Esophagus muscularis mucosa (tissue), 4 donors: ENCODE results near the gene QARS1. TPM values are rescaled to one million over a fixed set of nuclear protein-coding genes. Genes with fewer than 3 reads are reported as not detected.

Experiments used
- DNase-seq: peaks from one replicate; pipeline ENCODE4 v3.0.0-alpha.2; 2017; ENCODE audit errors: extremely low spot score
- H3K27ac ChIP-seq, 4 donors: fragments of 200-600 bp; sonication (generic); replicated peaks in 1 of 4; 1 replicate in 3 of 4; 2 replicates in 1 of 4; pipeline ENCODE4 v1.5.1; 2016 to 2019; ENCODE audit warnings: mild to moderate bottlenecking in 1 of 4
- H3K27me3 ChIP-seq, 4 donors: fragments of 200-600 bp; sonication (generic); one replicate each; pipeline versions ENCODE4 v1.5.1 to v1.6.0; 2016 to 2019
- H3K36me3 ChIP-seq, 4 donors: fragments of 200-600 bp; sonication (generic); one replicate each; pipeline ENCODE4 v1.5.1; 2016 to 2019
- H3K4me1 ChIP-seq, 4 donors: fragments of 200-600 bp; sonication (generic); one replicate each; pipeline ENCODE4 v1.5.1; 2016 to 2019
- H3K4me3 ChIP-seq, 4 donors: fragments of 200-600 bp; sonication (generic); 1 replicate in 2 of 4; 2 replicates in 2 of 4; pipeline ENCODE4 v1.5.1; 2016 to 2019; ENCODE audit warnings: mild to moderate bottlenecking in 4 of 4, moderate library complexity in 1 of 4
- H3K9me3 ChIP-seq, 4 donors: fragments of 200-600 bp; sonication (generic); 1 replicate in 3 of 4; 2 replicates in 1 of 4; pipeline ENCODE4 v1.5.1; 2016 to 2019
- EP300 ChIP-seq: sonication (generic); formaldehyde crosslinking; IDR thresholded peaks from one replicate; pipeline ENCODE4 v1.6.1; 2017; ENCODE audit warnings: antibody characterized with exemption
- POLR2A ChIP-seq: fragments of 450-650 bp; IDR thresholded peaks from one replicate; pipeline ENCODE4 v1.6.1; 2017; ENCODE audit warnings: antibody characterized with exemption, moderate library complexity, mild to moderate bottlenecking, low read depth
- POLR2AphosphoS5 ChIP-seq, 2 donors: sonication (generic); formaldehyde crosslinking; IDR thresholded peaks; one replicate each; pipeline ENCODE4 v1.6.1; 2017; ENCODE audit warnings: antibody characterized with exemption in 2 of 2
- WGBS: methylation state at CpG from one replicate; pipeline ENCODE4 v1.1.5; 2018; 5-methylcytosine and 5-hydroxymethylcytosine counted together
- intact Hi-C: fragments of 100-400 bp; cut with DNase I; formaldehyde crosslinking; loops from one replicate; pipeline ENCODE4 v1.15.1; 2023
- total RNA-seq, 4 donors: library from RNA; depleted of rRNA; stranded (reverse); fragments of >200 nt; gene quantifications; one replicate each; pipeline versions ENCODE4 v1.1.0 to v1.2.1, GENCODE V29; 2016
- TF ChIP-seq, protein P1 (sequence below), 3 experiments: fragments of 200-600 bp in 2 of 3; fragments of 450-650 bp in 1 of 3; sonication (generic) in 2 of 3; IDR thresholded peaks; one replicate each; pipeline ENCODE4 v1.5.1; 2017 to 2019; ENCODE audit warnings: antibody characterized with exemption in 3 of 3, mild to moderate bottlenecking in 2 of 3, moderate library complexity in 1 of 3

Gene QARS1
- total RNA-seq, 4 donors from 2014 or later = 151 to 229 (median 197) TPM

DNA sequence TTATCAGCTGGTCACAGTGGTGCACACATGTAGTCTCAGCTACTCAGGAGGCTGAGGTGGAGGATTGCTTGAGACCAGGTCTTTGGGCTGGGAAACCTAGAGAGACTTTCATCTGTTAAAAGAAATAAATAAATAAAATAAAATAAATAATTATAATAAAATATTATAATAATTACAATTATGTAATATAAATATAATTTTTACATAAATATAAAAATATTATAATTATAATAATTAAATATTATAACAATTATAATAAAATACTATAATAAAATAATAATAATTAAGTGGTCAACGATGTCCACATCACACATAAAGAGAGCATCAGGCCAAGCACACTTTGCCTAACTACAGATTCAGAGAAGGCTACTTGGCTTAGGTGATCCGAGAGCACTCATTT is 25.3 kb downstream of the QARS1 start:
- peaks cover 0 to 19% (median 16%) of the 10 kb centered on the region in 4 donors for H3K4me1 ChIP-seq
- TF ChIP-seq EP300 = no peak
- TF ChIP-seq POLR2A = no peak
- TF ChIP-seq POLR2AphosphoS5 (IDR thresholded peaks at IDR 0.05) = no peak
- TF ChIP-seq, protein P1, sequence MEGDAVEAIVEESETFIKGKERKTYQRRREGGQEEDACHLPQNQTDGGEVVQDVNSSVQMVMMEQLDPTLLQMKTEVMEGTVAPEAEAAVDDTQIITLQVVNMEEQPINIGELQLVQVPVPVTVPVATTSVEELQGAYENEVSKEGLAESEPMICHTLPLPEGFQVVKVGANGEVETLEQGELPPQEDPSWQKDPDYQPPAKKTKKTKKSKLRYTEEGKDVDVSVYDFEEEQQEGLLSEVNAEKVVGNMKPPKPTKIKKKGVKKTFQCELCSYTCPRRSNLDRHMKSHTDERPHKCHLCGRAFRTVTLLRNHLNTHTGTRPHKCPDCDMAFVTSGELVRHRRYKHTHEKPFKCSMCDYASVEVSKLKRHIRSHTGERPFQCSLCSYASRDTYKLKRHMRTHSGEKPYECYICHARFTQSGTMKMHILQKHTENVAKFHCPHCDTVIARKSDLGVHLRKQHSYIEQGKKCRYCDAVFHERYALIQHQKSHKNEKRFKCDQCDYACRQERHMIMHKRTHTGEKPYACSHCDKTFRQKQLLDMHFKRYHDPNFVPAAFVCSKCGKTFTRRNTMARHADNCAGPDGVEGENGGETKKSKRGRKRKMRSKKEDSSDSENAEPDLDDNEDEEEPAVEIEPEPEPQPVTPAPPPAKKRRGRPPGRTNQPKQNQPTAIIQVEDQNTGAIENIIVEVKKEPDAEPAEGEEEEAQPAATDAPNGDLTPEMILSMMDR (IDR thresholded peaks at IDR 0.05) = no peak
- intact Hi-C loops = no loop called here
- peaks cover 25 to 47% (median 42%) of the 10 kb centered on the region in 4 donors for H3K36me3 ChIP-seq
- DNase-seq = no peak
- no peaks in the 10 kb centered on the region for H3K9me3 ChIP-seq
- H3K4me3 ChIP-seq = no peak overlapping the region
- no peak overlapping the region for H3K27ac ChIP-seq
- no peaks in the 10 kb centered on the region for H3K27me3 ChIP-seq
- WGBS = 85% methylated on average over 2 of the region's 2 CpGs

DNA sequence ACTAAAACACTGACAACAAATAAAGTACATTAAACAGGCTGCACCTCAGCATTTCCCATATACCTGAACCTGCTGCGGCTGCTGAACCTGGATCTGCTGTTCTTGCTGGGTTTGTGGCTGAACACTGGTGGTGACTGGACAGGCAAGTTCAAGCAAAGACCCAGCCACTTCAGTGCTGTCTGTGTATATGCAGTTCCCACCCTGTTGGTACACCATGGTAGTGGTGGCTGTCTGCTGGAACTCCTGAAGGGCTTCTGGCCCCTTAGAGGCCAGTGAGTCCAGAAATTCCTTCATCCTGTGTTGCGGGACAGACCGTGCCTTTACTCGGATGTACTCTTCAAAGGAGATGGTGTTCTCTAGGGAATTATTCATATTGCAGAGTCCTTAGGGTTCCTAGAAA is 27.9 kb downstream of the QARS1 start:
- H3K27ac ChIP-seq = no peak overlapping the region
- no peak for TF ChIP-seq POLR2AphosphoS5 (IDR thresholded peaks at IDR 0.05)
- no peak for TF ChIP-seq EP300
- TF ChIP-seq, protein P1 (IDR thresholded peaks at IDR 0.05) = no peak
- TF ChIP-seq POLR2A = no peak
- intact Hi-C loops = no loop called here
- H3K27me3 ChIP-seq = no peaks in the 10 kb centered on the region
- WGBS = 80% methylated on average over 4 of the region's 4 CpGs
- H3K9me3 ChIP-seq = no peaks in the 10 kb centered on the region
- H3K4me3 ChIP-seq = no peak overlapping the region
- no peak for DNase-seq
- H3K36me3 ChIP-seq = peaks cover 50 to 74% (median 65%) of the 10 kb centered on the region in 4 donors
- H3K4me1 ChIP-seq = peaks cover 0 to 16% (median 16%) of the 10 kb centered on the region in 4 donors

DNA sequence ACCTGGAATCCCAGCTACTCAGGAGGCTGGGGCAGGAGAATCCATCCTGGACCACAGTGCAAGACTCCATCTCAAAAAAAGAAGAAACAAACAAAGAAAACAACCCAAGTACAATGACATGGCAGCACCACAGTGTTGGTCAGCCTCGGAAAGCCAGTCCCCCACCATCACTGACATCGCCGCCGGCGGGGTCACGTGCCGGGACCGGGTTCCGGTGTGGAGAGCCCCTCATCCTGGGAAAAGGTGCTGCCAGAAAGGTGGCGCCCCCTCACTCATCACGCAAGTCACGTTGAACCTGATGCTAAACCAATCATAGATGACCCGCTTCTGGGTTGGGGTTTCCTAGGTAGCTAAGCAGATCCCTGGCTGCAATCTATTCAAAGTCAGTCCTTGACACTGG is 28.4 kb downstream of the QARS1 start:
- WGBS = 94% methylated on average over 12 of the region's 13 CpGs
- H3K36me3 ChIP-seq = peaks cover 55 to 79% (median 70%) of the 10 kb centered on the region in 4 donors

DNA sequence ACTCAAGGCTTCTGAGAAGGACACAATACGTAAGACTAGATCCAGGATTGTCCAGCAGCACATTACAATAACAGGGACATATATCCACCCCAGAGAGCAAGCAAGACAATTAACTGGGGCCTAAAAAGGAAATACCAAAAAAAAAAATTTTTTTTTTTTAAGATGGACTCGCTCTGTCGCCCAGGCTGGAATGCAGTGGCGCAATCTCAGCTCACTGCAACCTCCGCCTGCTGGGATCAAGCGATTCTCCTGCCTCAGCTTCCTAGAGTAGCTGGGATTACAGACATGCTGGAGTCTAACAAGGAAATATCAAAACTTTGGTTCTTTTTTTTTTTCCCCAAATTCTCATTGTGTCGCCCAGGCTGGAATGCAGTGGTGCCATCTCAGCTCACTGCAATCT is 46.5 kb downstream of the QARS1 start:
- H3K27me3 ChIP-seq = no peaks in the 10 kb centered on the region
- H3K36me3 ChIP-seq = peaks cover 26 to 98% (median 77%) of the 10 kb centered on the region in 4 donors
- TF ChIP-seq, protein P1 (IDR thresholded peaks at IDR 0.05) = no peak
- TF ChIP-seq EP300 (no peak), POLR2AphosphoS5 (IDR thresholded peaks at IDR 0.05) (no peak), POLR2A (no peak)

More for the DNA sequence above, 28.4 kb downstream of the QARS1 start:
- no peak for DNase-seq
- TF ChIP-seq, protein P1 (IDR thresholded peaks at IDR 0.05) = no peak
- H3K4me3 ChIP-seq = no peak overlapping the region
- H3K27ac ChIP-seq = no peak overlapping the region
- intact Hi-C loops = no loop called here
- H3K4me1 ChIP-seq = peaks cover 0 to 16% (median 14%) of the 10 kb centered on the region in 4 donors
- no peaks in the 10 kb centered on the region for H3K27me3 ChIP-seq
- no peaks in the 10 kb centered on the region for H3K9me3 ChIP-seq

DNA sequence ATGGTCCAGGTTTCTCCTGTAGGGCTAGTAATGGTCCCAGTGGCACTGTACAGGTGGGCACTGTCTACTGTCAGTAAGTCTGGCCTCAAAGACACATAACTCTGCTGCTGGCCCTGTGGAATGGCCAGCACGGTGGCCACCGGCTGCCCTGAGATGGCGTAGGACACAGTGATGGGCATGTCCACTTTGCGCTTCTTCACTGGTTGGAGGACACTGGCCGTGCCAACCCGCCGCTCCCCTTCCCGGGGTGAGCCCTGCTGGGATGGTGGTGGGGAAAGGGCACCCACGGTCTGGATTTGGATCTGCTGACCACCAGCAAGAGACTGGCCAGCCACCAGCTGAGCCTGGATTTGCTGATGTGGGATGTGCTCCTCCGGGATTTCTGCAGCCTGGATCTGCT is 47.3 kb downstream of the QARS1 start:
- intact Hi-C loops = no loop called here
- Histone ChIP-seq H3K27ac (no peak overlapping the region), H3K36me3 (peaks cover 26 to 98% (median 77%) of the 10 kb centered on the region in 4 donors), H3K4me3 (no peak overlapping the region), H3K27me3 (no peaks in the 10 kb centered on the region), H3K9me3 (no peaks in the 10 kb centered on the region), H3K4me1 (peaks cover 0 to 9% (median 7%) of the 10 kb centered on the region in 4 donors)
- WGBS = 94% methylated on average over 8 of the region's 10 CpGs
- no peak for DNase-seq
- no peak for TF ChIP-seq POLR2AphosphoS5 (IDR thresholded peaks at IDR 0.05)
- no peak for TF ChIP-seq EP300
- TF ChIP-seq POLR2A = no peak
- TF ChIP-seq, protein P1 (IDR thresholded peaks at IDR 0.05) = no peak

More for the DNA sequence above, 46.5 kb downstream of the QARS1 start:
- H3K4me3 ChIP-seq = no peak overlapping the region
- H3K4me1 ChIP-seq = peaks cover 0 to 9% (median 7%) of the 10 kb centered on the region in 4 donors
- no peak for DNase-seq
- intact Hi-C loops = no loop called here
- no peaks in the 10 kb centered on the region for H3K9me3 ChIP-seq
- no peak overlapping the region for H3K27ac ChIP-seq
- WGBS = 92% methylated on average over 7 of the region's 7 CpGs
